HG03378 (cell line): ENCODE data around the gene DPF1.
"Not testable (repeated sequence)": the region's sequence is repeated elsewhere in the genome, so short reads cannot be mapped to it uniquely, and the experiment has no call there.

Experiments used
- ATAC-seq: cut with Tn5 transposase; IDR thresholded peaks from one replicate; pipeline ENCODE4 v1.9.1; 2021; ENCODE audit warnings: mild to moderate bottlenecking, moderate library complexity; ENCODE audit not compliant: unreplicated experiment

The DPF1 gene

GRCh38 chr19:38250821-38251563 lies 27.0 kb upstream of the DPF1 start:
- ATAC-seq = no peak

DNA sequence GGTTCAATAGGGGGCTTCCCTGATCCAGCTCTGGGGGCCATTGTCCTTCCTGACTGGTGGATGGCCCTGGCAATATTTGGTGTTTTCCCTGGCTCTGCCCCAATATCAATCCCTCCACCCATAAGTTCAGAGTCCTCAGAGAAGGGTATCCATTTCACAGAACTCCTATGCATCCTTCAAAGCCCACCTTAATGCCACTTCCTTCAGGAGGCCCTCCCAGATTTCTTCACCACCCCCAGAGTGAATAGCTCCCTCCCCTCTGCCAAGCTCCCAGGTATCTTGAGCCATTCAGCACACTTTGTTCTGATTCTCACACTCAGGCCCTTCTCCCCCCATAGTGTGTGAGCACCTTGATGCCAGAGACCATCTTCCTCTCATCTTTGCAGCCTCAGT lies 26.4 kb upstream of the DPF1 start:
- ATAC-seq = no peak

DNA sequence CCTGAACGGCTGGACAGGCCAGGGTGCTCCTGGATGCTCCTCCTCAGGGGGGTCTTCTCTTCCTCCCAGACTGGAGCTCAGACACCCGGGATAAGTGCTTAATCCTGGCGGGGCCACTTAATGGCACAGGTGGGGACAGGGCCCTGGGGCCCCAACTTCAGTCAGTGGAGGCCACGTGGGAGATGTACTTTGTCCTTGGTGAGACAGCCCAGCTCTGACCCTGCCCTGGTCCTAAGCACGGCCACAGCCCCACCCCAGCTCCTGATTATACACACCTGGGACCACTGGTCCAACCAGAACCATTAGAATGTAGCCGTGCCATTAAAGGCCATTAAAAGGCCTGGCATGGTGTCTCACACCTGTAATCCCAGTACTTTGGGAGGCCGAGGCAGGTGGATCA lies 24.4 kb upstream of the DPF1 start:
- no peak for ATAC-seq

DNA sequence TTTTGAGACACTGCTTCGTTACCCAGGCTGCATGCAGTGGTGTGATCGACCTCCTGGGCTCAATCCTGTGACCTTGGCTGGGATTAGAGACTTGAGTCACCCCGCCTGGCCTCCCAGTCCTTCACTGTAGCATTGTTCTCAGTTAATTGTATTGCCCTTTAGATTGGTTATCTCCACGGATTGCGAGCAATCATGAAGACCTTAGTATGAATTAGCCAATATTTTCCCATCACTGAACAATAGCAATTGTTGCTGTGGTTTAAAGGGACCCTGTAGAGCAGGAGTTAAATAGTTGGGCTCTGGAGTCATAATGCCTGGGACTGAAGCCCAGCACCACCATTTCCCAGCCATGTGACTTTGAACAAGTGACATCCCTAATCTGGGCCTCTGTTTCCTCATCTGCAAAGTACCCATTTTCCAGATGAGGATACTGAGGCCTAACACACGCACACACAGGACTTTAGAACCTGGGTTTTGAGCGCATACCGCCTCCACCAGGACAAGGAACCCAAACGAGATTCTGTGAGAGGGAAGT lies 23.8 kb upstream of the DPF1 start:
- ATAC-seq = no peak

- ATAC-seq = no peak
Observed at GRCh38 chr19:38247126-38247525, 23.1 kb upstream of the DPF1 start.

DNA sequence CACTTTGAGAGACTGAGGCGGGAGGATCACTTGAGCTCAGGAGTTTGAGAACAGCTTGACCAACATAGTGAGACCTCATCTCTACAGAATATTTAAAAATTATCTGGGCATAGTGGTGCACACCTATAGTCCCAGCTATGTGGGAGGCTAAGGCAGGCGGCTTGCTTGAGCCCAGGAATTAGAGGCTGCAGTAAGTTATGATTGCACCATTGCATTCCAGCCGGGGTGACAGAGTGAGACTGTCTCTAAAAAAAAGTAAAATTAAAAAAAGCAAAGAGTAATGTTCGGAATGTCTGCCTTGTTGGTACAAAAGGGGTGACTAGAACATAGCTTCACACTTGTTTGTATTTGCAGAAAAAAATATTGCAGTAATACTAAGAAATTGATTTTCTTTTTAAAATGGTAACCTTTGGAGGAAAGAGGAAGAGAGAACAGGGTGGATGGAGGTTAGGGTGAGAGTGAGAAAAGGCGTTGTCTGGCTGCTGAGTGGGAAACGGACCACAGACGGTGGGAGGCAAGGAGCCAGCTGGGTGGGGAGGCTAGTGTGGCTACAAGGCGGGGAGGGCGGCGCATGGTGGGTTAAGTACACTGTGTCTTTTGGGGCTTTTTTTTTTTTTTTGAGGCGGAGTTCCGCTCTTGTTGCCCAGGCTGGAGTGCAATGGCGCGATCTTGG lies 21.9 kb upstream of the DPF1 start:
- no peak for ATAC-seq

GRCh38 chr19:38243279-38243673 lies 19.3 kb upstream of the DPF1 start:
- no peak for ATAC-seq

DNA sequence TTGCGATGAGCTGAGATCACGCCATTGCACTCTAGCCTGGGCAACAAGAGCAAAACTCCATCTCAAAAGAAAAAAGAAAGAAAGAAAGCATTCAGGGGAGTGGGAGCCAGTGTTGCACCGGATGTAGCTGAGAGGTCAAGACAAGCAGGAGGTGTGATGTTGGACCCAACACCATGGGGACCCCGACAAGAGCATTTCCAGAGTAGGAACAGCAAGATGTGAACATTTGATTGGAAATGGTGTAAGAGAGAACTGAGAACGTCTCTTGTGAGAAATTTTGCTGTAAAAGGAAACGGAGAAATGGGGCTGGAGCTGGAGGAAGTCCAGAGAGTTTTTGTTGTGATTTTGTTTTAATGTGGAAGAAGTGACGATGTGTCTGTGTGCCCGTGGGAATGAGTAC lies 15.8 kb upstream of the DPF1 start:
- no peak for ATAC-seq

DNA sequence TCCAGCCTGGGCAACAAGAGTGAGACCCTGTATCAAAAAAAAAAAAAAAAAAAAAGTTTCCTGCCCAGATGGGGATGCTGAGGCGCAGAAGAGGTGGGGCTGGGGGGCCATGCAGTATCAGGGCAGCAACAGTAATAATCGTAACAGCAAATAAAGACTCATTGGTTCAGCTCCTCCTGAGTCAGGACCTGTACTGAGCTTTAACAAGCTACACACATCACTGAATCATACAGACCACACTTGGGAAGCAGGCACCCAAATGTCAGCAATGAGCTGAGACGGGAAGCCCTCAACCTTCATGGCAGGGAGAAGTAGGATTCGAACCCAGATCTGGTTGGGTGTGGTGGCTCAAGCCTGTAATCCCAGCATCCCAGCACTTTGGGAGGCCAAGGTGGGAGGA lies 10.6 kb upstream of the DPF1 start:
- ATAC-seq = no peak

GRCh38 chr19:38233740-38234251 lies 9.8 kb upstream of the DPF1 start:
- ATAC-seq = no peak

- ATAC-seq = no peak
Observed at GRCh38 chr19:38231918-38232317, 7.9 kb upstream of the DPF1 start.

DNA sequence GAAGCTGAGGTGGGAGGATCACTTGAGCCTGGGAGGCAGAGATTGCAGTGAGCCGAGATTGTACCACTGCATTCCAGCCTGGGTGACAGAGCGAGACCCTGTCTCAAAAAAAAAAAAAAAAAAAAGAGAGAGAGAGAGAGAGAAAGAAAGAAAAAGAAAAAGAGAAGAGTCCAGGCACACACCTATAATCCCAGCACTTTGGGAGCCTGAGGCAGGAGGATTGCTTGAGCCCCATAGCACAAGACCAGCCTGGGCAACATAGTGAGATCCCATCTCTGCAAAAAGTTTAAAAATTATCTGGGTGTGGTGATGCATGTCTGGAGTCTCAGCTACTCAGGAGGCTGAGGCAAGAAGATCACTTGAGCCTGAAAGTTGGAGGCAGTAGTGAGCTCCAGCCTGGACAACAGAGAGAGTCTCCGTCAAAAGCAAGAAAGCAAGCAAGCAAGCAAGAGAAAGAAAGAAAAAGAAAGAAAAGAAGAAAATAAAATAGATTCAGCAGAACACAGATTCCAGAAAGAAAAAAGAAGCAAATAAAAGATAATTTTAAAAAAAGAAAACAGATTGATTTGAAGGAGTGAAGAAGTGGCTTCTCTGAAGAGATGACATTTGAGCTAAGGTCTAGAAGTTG lies 6.6 kb upstream of the DPF1 start:
- not testable (repeated sequence) for ATAC-seq

- ATAC-seq = no peak
Observed at GRCh38 chr19:38229585-38230073, 5.6 kb upstream of the DPF1 start.

GRCh38 chr19:38228491-38229439 lies 4.7 kb upstream of the DPF1 start:
- ATAC-seq = no peak

- ATAC-seq = no peak
Observed at GRCh38 chr19:38228005-38228377, 4.0 kb upstream of the DPF1 start.

GRCh38 chr19:38227287-38228004 lies 3.4 kb upstream of the DPF1 start:
- no peak for ATAC-seq

GRCh38 chr19:38224863-38225218 lies 819 bp upstream of the DPF1 start:
- not testable (repeated sequence) for ATAC-seq

GRCh38 chr19:38223617-38224013 lies 407 bp downstream of the DPF1 start:
- no peak for ATAC-seq

- ATAC-seq = no peak
Observed at GRCh38 chr19:38223119-38223523, 901 bp downstream of the DPF1 start.
